Vagina (tissue), 2 donors: ENCODE results near the gene NELL1.

Source experiments
- CTCF ChIP-seq, 3 experiments: fragments of 450-650 bp in 2 of 3; fragments of 200-600 bp in 1 of 3; sonication (generic) in 1 of 3; IDR thresholded peaks; one replicate each; pipeline ENCODE4 v1.5.1; 2017 to 2019; ENCODE audit warnings: antibody characterized with exemption in 3 of 3, mild to moderate bottlenecking in 2 of 3, moderate library complexity in 2 of 3
- POLR2A ChIP-seq, 2 donors: fragments of 450-650 bp; IDR thresholded peaks; one replicate each; pipeline ENCODE4 v1.6.1; 2017; ENCODE audit warnings: antibody characterized with exemption in 2 of 2, mild to moderate bottlenecking in 2 of 2, moderate library complexity in 2 of 2

GRCh38 chr11:21564095-21564494 is 894.7 kb downstream of the NELL1 start:
- TF ChIP-seq CTCF (IDR thresholded peaks at IDR 0.05) (no peak), POLR2A (IDR thresholded peaks at IDR 0.05) (no peak)
